ENCODE data around the gene AKIP1. TPM values are rescaled to one million over a fixed set of nuclear protein-coding genes. Genes with fewer than 3 reads are reported as not detected.

The AKIP1 gene
- total RNA-seq, 1 experiment from 2014 or later, result 29.5 TPM

DNA sequence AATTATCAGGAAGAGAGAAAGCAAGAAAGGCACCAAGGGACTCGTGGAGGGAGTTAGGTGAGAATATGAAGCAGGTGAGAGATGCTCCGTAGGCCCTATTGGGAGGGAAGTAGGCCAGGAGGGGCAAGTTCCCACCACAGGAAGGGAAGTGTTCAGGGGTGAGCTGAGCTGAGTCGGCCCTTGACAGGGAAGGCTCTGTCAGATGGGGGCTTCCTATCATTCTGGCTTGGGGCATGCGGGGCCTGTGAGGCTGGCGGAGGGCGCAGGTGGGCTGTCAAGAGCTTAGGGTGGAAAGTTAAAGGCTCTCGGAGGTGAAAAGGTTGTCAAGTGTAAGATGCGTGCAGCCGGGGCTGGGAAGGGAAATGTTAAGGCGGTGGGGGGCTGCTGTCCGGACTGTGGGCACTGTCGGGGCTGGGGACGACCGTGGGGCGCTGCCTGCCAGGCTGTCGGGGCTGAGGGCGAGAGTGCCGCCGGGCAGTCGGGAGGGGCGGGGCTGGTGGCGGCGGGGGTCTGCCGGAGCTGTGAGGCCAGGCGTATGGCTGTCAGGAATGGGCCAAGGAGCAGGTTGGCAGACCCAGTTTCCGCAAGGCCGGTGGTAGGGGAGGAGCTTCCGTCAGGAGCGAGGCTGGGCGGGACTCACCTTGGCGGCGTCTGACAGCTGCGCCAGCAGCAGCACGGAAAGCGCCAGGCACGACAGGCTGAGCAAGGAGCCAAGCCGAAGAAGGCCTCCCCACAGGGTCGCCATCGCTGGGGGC is 52.8 kb downstream of the AKIP1 start:
- H3K79me2 ChIP-seq (ENCODE audit: low read length), result peaks cover 48% of the 10 kb centered on the region
- H3K9ac ChIP-seq (ENCODE audit: low read length), result peak overlapping the region; percentile 98
- peak overlapping the region; percentile 89 for H3K4me2 ChIP-seq (ENCODE audit: low read length)
- H4K20me1 ChIP-seq (ENCODE audit: low read length), result no peaks in the 10 kb centered on the region
- H3K36me3 ChIP-seq (ENCODE audit: low read depth, low read length), result no peaks in the 10 kb centered on the region
- H3K4me3 ChIP-seq (ENCODE audit: low read length), result peak overlapping the region; percentile 93
- peak; percentile 73 for ATAC-seq
- no peaks in the 10 kb centered on the region for H3F3A ChIP-seq (ENCODE audit: low read length, unreplicated experiment)
- peak; percentile 70 for DNase-seq
- no TSS peak for BruUV-seq (replicated peaks)
- peaks cover 31% of the 10 kb centered on the region for H3K4me1 ChIP-seq (ENCODE audit: insufficient read depth, low read length)
- no peak for TF ChIP-seq EZH2phosphoT487 (IDR thresholded peaks at IDR 0.05; ENCODE audit: borderline replicate concordance, low read length)
- no peak for TF ChIP-seq EZH2 (IDR thresholded peaks at IDR 0.05; ENCODE audit: low read length, unreplicated experiment)
- TF ChIP-seq, protein P1, sequence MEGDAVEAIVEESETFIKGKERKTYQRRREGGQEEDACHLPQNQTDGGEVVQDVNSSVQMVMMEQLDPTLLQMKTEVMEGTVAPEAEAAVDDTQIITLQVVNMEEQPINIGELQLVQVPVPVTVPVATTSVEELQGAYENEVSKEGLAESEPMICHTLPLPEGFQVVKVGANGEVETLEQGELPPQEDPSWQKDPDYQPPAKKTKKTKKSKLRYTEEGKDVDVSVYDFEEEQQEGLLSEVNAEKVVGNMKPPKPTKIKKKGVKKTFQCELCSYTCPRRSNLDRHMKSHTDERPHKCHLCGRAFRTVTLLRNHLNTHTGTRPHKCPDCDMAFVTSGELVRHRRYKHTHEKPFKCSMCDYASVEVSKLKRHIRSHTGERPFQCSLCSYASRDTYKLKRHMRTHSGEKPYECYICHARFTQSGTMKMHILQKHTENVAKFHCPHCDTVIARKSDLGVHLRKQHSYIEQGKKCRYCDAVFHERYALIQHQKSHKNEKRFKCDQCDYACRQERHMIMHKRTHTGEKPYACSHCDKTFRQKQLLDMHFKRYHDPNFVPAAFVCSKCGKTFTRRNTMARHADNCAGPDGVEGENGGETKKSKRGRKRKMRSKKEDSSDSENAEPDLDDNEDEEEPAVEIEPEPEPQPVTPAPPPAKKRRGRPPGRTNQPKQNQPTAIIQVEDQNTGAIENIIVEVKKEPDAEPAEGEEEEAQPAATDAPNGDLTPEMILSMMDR (conservative IDR thresholded peaks at IDR 0.05; ENCODE audit: low read depth, low read length), result no peak
- peak overlapping the region; percentile 96 for H2AFZ ChIP-seq (ENCODE audit: low read length)
- no peaks in the 10 kb centered on the region for H3K9me3 ChIP-seq (ENCODE audit: low read length)
- intact Hi-C loops (cut with micrococcal nuclease), result loop anchor here (2.0 to 5.0 kb wide), 2 partner anchors 174 to 275 kb away; no protein-coding TSS in a partner anchor
- ChIA-PET POLR2A (ENCODE audit: unreplicated experiment) (interaction anchor here (0.5 to 1.0 kb wide), 4 partner anchors 50 to 1631 kb away, joined by 3 to 7 read pairs (median 4); no protein-coding TSS in a partner anchor), CTCF (interaction anchor here (0.6 to 1.4 kb wide), 2 partner anchors 543 to 736 kb away, joined by 3 to 4 read pairs; no protein-coding TSS in a partner anchor)
- no peaks in the 10 kb centered on the region for H3K27me3 ChIP-seq (ENCODE audit: low read length)
- H3K9me2 ChIP-seq (replicated peaks; ENCODE audit: low read length), result no peaks in the 10 kb centered on the region
- peak overlapping the region; percentile 89 for H3K27ac ChIP-seq (ENCODE audit: low read length)

DNA sequence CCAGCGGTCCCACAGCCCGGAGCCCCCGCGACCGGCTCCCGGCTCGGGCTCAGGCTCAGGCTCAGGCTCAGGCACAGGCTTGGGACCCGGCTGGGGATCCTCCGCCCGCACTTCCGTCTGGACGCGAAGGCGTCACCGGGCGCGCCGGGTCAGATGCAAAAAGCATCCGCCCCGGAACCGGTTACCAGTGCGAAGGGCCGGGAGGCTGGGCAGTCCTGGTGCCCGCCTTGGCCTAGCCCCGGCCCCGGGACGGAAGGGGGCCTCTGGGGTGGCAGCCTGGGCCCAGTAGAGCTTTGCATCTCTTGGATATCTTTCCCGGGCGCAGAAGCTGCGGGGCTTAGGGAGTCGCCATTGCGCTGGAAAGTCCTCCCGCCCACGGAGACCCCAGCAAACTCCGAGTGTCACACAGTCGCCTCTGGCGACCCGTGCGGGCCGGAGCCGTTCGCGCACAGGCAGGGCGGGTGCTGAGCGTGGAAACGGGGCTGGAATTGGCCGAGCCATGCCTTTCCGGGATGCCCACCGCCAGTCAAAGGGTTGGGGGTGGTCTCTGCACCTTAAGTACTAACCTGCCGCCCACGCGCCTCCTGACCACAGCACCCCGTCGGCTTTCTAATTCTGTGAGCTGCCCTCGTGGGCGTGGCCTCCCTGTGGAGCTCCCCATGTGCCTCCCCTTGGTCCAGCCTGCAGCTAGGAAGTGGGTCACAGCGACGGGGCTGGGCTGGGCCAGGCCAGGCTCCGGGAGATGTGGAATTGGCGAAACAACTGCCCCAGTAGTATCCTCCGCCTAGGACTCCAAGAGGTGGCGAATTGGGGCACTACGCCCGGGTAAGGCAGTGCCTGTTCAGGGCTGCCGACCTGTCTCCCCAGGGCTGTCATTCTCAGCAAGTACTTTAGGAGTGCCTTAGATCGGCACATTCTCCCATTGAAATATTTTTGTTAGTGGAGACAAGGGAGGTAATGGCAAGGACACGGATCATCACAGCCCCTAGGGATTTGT is 53.6 kb downstream of the AKIP1 start, which contains the start of gene TMEM9B:
TSS of gene TMEM9B (minus strand) at position 119 of the 997 bp plus-strand sequence. CDS start 129 bp downstream, outside the sequence.
- peak; percentile 90 for DNase-seq
- ChIA-PET CTCF (interaction anchor here (0.6 to 1.4 kb wide), 2 partner anchors 542 to 737 kb away, joined by 3 to 4 read pairs; no protein-coding TSS in a partner anchor), POLR2A (ENCODE audit: unreplicated experiment) (interaction anchor here (0.6 to 1.0 kb wide), 3 partner anchors 38 to 1630 kb away, joined by 3 to 21 read pairs (median 4); no protein-coding TSS in a partner anchor)
- H3K9me2 ChIP-seq (replicated peaks; ENCODE audit: low read length), result no peaks in the 10 kb centered on the region
- TF ChIP-seq EZH2 (IDR thresholded peaks at IDR 0.05; ENCODE audit: low read length, unreplicated experiment), result no peak
- BruUV-seq (replicated peaks), result TSS peak; percentile 82
- intact Hi-C loops (cut with micrococcal nuclease), result loop anchor here (2.0 to 5.0 kb wide), 2 partner anchors 173 to 276 kb away; no protein-coding TSS in a partner anchor
- H2AFZ ChIP-seq (ENCODE audit: low read length), result peak within 1 kb of the TSS; percentile 96
- H3F3A ChIP-seq (ENCODE audit: low read length, unreplicated experiment), result no peaks in the 10 kb centered on the region
- peaks cover 40% of the 10 kb centered on the region for H3K79me2 ChIP-seq (ENCODE audit: low read length)
- peak; percentile 87 for ATAC-seq
- H3K4me2 ChIP-seq (ENCODE audit: low read length), result peak within 1 kb of the TSS; percentile 89
- H3K36me3 ChIP-seq (ENCODE audit: low read depth, low read length), result no peaks in the 10 kb centered on the region
- peak within 1 kb of the TSS; percentile 89 for H3K27ac ChIP-seq (ENCODE audit: low read length)
- H3K4me1 ChIP-seq (ENCODE audit: insufficient read depth, low read length), result peaks cover 25% of the 10 kb centered on the region
- H4K20me1 ChIP-seq (ENCODE audit: low read length), result no peaks in the 10 kb centered on the region
- no peaks in the 10 kb centered on the region for H3K27me3 ChIP-seq (ENCODE audit: low read length)
- peak within 1 kb of the TSS; percentile 98 for H3K9ac ChIP-seq (ENCODE audit: low read length)
- H3K4me3 ChIP-seq (ENCODE audit: low read length), result peak within 1 kb of the TSS; percentile 93
- H3K9me3 ChIP-seq (ENCODE audit: low read length), result no peaks in the 10 kb centered on the region

DNA sequence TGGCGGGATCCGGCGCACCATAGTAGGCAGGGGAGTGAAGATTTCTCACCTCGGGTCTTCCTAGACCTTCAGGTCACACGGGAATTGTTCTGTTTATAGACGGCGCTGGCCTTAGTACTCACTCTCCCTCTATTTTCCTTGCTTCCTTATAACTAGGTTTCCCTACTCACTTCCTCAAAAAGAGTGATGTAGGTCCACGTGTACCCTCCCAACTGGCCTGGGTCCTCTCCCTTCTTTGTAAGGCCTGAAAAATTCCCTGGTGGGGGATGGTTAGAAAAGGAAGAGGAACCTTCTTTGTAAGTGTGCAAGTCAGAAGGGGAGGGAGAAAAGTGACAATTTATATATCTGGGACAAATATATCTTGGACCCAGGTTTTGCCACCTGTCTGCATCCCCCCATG is 56.2 kb downstream of the AKIP1 start:
- H3K4me3 ChIP-seq (ENCODE audit: low read length), result no peak overlapping the region
- intact Hi-C loops (cut with micrococcal nuclease), result no loop called here
- ATAC-seq (no peak), DNase-seq (no peak)
- H3K36me3 ChIP-seq (ENCODE audit: low read depth, low read length), result no peaks in the 10 kb centered on the region
- H4K20me1 ChIP-seq (ENCODE audit: low read length), result no peaks in the 10 kb centered on the region
- H3K4me2 ChIP-seq (ENCODE audit: low read length), result no peak overlapping the region
- ChIA-PET POLR2A (ENCODE audit: unreplicated experiment) (no interaction called here), CTCF (no interaction called here)
- no peaks in the 10 kb centered on the region for H3K9me3 ChIP-seq (ENCODE audit: low read length)
- H3K27me3 ChIP-seq (ENCODE audit: low read length), result no peaks in the 10 kb centered on the region
- H2AFZ ChIP-seq (ENCODE audit: low read length), result no peak overlapping the region
- no TSS peak for BruUV-seq (replicated peaks)
- H3F3A ChIP-seq (ENCODE audit: low read length, unreplicated experiment), result no peaks in the 10 kb centered on the region
- TF ChIP-seq EZH2phosphoT487 (IDR thresholded peaks at IDR 0.05; ENCODE audit: borderline replicate concordance, low read length) (no peak), EZH2 (IDR thresholded peaks at IDR 0.05; ENCODE audit: low read length, unreplicated experiment) (no peak)
- TF ChIP-seq, protein P1 (conservative IDR thresholded peaks at IDR 0.05; ENCODE audit: low read depth, low read length), result no peak
- no peak overlapping the region for H3K9ac ChIP-seq (ENCODE audit: low read length)
- no peaks in the 10 kb centered on the region for H3K9me2 ChIP-seq (replicated peaks; ENCODE audit: low read length)
- H3K79me2 ChIP-seq (ENCODE audit: low read length), result peaks cover 20% of the 10 kb centered on the region
- H3K4me1 ChIP-seq (ENCODE audit: insufficient read depth, low read length), result peaks cover 17% of the 10 kb centered on the region
- no peak overlapping the region for H3K27ac ChIP-seq (ENCODE audit: low read length)

Measured in PC-3 (cell line).